Testis (tissue), 3 donors: Measurements from ENCODE around the gene FBXL14. TPM values are rescaled to one million over a fixed set of nuclear protein-coding genes. Genes with fewer than 3 reads are reported as not detected.

Source experiments
- DNase-seq: peaks from one replicate; pipeline ENCODE4 v3.0.0-alpha.2; 2019
- H3K27ac ChIP-seq, 2 donors: fragments of 200-600 bp; sonication (generic); one replicate each; pipeline ENCODE4 v1.5.1; 2019
- H3K27me3 ChIP-seq: fragments of 200-600 bp; sonication (generic); one replicate; pipeline ENCODE4 v1.5.1; 2019
- H3K36me3 ChIP-seq: fragments of 200-600 bp; sonication (generic); one replicate; pipeline ENCODE4 v1.5.1; 2017; ENCODE audit warnings: low read depth; ENCODE audit errors: missing control alignments
- H3K4me1 ChIP-seq: fragments of 200-600 bp; sonication (generic); one replicate; pipeline ENCODE4 v1.5.1; 2019
- H3K4me3 ChIP-seq, 2 donors: fragments of 200-600 bp; sonication (generic); one replicate each; pipeline ENCODE4 v1.5.1; 2017 to 2019
- H3K9me3 ChIP-seq: fragments of 200-600 bp; sonication (generic); one replicate; pipeline ENCODE4 v1.5.1; 2017
- CTCF ChIP-seq, 3 experiments: fragments of 450-650 bp in 2 of 3; fragments of 200-600 bp in 1 of 3; sonication (generic) in 1 of 3; IDR thresholded peaks; one replicate each; pipeline ENCODE4 v1.5.1; 2016 to 2019; ENCODE audit warnings: antibody characterized with exemption in 3 of 3, mild to moderate bottlenecking in 2 of 3, moderate library complexity in 1 of 3
- POLR2A ChIP-seq: fragments of 450-650 bp; IDR thresholded peaks from one replicate; pipeline ENCODE4 v1.6.1; 2017; ENCODE audit warnings: antibody characterized with exemption, mild to moderate bottlenecking, moderate library complexity
- WGBS, 2 donors: methylation state at CpG; one replicate each; pipeline ENCODE4 v1.1.5; 2018; 5-methylcytosine and 5-hydroxymethylcytosine counted together
- intact Hi-C: fragments of 100-400 bp; cut with DNase I; formaldehyde crosslinking; loops from one replicate; pipeline ENCODE4 v1.15.1; 2023; ENCODE audit warnings: low total_unique reads
- polyA plus RNA-seq: library from polyadenylated mRNA; stranded (reverse); fragments of 350-450 nt; fragmentation: Illumina TruSeq; extraction: RNeasy Lipid Tissue Mini Kit (QIAGEN cat#74804); gene quantifications from one replicate; pipeline ENCODE4 v1.2.3, GENCODE V29; 2014; ENCODE audit warnings: low read depth, low replicate concordance; ENCODE audit not compliant: insufficient read depth
- total RNA-seq, 2 donors: library from RNA; depleted of rRNA; stranded (reverse); fragments of >200 nt; gene quantifications; one replicate each; pipeline ENCODE4 v1.2.3, GENCODE V29; 2016

The FBXL14 gene
- total and polyA plus RNA-seq, 3 donors from 2014 or later: 39.5 to 50.2 (median 45.8) TPM

- Histone ChIP-seq H3K4me1 (peaks cover 10% of the 10 kb centered on the region), H3K27ac (no peak overlapping the region), H3K27me3 (no peaks in the 10 kb centered on the region), H3K9me3 (no peaks in the 10 kb centered on the region), H3K36me3 (no peaks in the 10 kb centered on the region), H3K4me3 (no peak overlapping the region)
- intact Hi-C loops: loop anchor here (10.0 kb wide), 1 partner anchor 467 kb away; no protein-coding TSS in a partner anchor
- TF ChIP-seq CTCF (IDR thresholded peaks at IDR 0.05): no peak
- TF ChIP-seq POLR2A: no peak
- 86 to 91% methylated on average over 11 of the region's 11 CpGs for WGBS, 2 donors
- no peak for DNase-seq
Measured at GRCh38 chr12:1581973-1582708, 12.2 kb downstream of the FBXL14 start.

- Histone ChIP-seq H3K36me3 (no peaks in the 10 kb centered on the region), H3K27ac (no peak overlapping the region), H3K9me3 (no peaks in the 10 kb centered on the region), H3K27me3 (no peaks in the 10 kb centered on the region), H3K4me3 (no peak overlapping the region), H3K4me1 (peaks cover 26% of the 10 kb centered on the region)
- DNase-seq: no peak
- intact Hi-C loops: loop anchor here (10.0 kb wide), 1 partner anchor 466 kb away; no protein-coding TSS in a partner anchor
- no peak for TF ChIP-seq POLR2A
- no peak for TF ChIP-seq CTCF (IDR thresholded peaks at IDR 0.05)
- 97% methylated on average over 3 of the region's 3 CpGs for WGBS, 2 donors
Measured at GRCh38 chr12:1580526-1580925, 13.9 kb downstream of the FBXL14 start.

GRCh38 chr12:1579651-1580435 is 14.5 kb downstream of the FBXL14 start:
- Histone ChIP-seq H3K27me3 (no peaks in the 10 kb centered on the region), H3K4me3 (no peak overlapping the region), H3K9me3 (no peaks in the 10 kb centered on the region), H3K36me3 (no peaks in the 10 kb centered on the region), H3K4me1 (peaks cover 33% of the 10 kb centered on the region), H3K27ac (no peak overlapping the region)
- no peak for DNase-seq
- WGBS, 2 donors: 91 to 95% methylated on average over 11 of the region's 11 CpGs
- intact Hi-C loops: loop anchor here (10.0 kb wide), 1 partner anchor 465 kb away; no protein-coding TSS in a partner anchor
- no peak for TF ChIP-seq POLR2A
- no peak for TF ChIP-seq CTCF (IDR thresholded peaks at IDR 0.05)

GRCh38 chr12:1576410-1577241 is 17.8 kb downstream of the FBXL14 start:
- 32 to 45% methylated on average over 21 of the region's 21 CpGs for WGBS, 2 donors
- no peaks in the 10 kb centered on the region for H3K27me3 ChIP-seq
- no peak overlapping the region for H3K4me3 ChIP-seq
- peaks cover 33% of the 10 kb centered on the region for H3K4me1 ChIP-seq
- H3K9me3 ChIP-seq: no peaks in the 10 kb centered on the region
- no peak for TF ChIP-seq CTCF (IDR thresholded peaks at IDR 0.05)
- TF ChIP-seq POLR2A: no peak
- intact Hi-C loops: no loop called here
- DNase-seq: peak; percentile 79
- H3K27ac ChIP-seq: peak overlapping the region; percentile 63 to 71
- H3K36me3 ChIP-seq: no peaks in the 10 kb centered on the region
